HFF-Myc (cell line): ENCODE data around the gene CAPN12.

Experiments used
- DNase-seq: peaks from one replicate; pipeline ENCODE4 v3.0.0-alpha.2; 2011; ENCODE audit warnings: low read depth; ENCODE audit errors: extremely low read depth
- H3K4me3 ChIP-seq: replicated peaks from 2 replicates; pipeline ENCODE4 v1.5.1; 2011; ENCODE audit warnings: low read depth, mild to moderate bottlenecking, control low read depth, low read length
- TF ChIP-seq, protein P1 (sequence below): IDR thresholded peaks from 2 replicates; pipeline ENCODE4 v1.5.1; 2012; ENCODE audit warnings: mild to moderate bottlenecking, low read depth, low read length, control low read depth; ENCODE audit errors: missing control alignments

The CAPN12 gene

DNA sequence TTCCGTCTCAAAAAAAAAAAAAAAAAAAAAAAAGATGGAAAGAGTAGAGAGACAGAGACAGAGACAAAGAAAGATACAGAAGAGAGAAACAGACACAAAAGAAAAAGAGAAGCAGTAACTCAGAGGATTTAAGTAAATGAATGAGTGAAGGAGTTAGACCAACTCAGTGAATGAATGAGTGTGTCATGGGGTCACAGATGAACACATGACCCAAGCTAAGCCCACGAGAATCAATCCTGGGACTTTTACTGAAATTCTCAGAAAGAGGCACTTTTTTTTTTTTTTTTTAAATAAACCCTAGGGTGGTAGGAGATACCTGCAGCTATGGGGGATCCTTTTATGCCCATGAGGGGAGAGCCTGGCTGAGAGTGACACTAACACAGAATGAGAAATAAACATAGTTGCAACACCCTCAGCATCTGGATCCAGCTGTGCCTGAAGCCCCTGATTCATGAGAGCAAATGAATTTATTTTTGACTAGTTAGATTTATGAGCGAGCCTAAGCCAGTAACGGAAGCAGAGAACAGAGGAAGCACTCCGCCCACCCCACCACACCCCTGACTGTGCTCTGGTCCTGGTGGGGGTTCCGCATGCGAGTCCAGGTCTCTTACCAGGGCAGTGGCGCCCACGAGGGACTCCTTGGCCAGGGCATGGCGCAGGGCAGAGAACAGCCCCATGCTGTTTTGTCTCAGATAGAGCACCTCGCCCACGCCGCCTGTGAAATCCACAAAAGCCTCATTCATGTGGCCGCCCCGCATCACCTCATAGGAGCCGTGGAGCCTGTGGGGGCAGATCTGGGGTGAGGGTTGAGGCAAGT lies 4.6 kb downstream of the CAPN12 start:
- TF ChIP-seq, protein P1, sequence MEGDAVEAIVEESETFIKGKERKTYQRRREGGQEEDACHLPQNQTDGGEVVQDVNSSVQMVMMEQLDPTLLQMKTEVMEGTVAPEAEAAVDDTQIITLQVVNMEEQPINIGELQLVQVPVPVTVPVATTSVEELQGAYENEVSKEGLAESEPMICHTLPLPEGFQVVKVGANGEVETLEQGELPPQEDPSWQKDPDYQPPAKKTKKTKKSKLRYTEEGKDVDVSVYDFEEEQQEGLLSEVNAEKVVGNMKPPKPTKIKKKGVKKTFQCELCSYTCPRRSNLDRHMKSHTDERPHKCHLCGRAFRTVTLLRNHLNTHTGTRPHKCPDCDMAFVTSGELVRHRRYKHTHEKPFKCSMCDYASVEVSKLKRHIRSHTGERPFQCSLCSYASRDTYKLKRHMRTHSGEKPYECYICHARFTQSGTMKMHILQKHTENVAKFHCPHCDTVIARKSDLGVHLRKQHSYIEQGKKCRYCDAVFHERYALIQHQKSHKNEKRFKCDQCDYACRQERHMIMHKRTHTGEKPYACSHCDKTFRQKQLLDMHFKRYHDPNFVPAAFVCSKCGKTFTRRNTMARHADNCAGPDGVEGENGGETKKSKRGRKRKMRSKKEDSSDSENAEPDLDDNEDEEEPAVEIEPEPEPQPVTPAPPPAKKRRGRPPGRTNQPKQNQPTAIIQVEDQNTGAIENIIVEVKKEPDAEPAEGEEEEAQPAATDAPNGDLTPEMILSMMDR, result no peak
- no peak overlapping the region for H3K4me3 ChIP-seq
- no peak for DNase-seq

DNA sequence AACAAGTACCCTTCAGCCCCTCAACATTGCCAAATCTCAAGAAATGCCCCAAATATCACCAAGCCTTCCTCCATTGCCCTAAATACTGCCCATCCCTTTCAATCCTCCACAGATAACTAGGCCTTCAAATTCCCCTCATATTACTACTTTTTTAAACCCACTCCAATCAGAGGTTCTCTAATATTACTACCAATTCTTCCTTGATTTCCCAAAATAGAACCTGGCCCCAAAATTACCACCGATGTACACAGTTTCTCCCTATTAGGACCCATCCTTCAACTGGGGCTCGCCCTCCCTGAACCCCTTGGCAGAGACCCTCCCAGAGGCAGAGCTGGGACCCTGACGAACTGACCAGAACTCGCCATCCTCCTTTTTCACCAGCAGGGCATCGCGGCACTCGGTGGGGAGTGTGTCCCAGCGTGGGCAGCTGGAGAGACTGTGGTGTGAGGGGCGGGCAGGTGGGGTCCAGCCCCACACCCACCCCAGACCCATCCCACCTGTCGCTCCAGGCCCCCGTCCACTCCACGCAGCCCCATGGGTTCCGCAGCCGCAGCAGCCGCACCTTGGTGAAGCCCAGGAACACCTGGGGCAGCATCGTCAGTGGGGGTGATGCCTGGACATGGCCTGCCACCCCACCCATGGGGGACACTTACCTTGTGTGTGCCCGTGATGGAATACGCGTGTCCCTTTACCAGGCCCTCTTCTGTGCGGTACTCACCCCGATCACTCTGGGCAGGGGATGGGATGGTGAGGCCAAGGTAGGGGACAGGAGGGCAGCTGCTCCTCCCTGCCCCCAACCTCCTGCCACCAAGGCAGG lies 6.1 kb downstream of the CAPN12 start:
- H3K4me3 ChIP-seq, result no peak overlapping the region
- no peak for DNase-seq
- TF ChIP-seq, protein P1, result no peak

DNA sequence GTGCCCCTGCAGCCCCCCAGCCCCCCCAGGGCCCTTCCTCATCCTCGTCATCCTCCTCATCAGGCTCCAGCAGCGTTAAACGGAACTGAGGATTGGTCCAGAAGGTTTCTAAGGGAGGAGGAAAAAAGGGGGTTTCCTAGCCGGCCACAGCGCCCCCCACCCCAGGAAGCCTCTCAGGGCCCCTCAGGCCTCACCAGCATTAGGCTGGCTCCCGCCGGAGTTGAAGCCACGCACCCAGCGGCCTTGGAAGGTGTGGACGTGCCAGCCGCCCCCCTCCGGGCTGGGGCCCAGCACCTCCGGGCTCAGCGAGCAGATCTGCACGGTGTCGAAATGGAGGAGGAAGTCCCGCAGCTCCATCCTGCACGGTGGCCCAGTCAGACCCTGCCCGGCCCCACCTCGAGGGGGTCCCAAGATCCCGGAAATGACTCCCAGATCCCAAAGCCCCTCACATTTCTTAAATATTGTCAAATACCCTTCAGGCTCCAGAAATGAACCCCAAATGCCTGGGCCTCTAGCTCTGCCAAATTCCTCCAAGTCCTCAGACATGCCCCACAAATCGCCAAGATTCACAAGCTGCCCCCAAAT lies 6.9 kb downstream of the CAPN12 start:
- no peak for DNase-seq
- H3K4me3 ChIP-seq, result no peak overlapping the region
- TF ChIP-seq, protein P1, result no peak

DNA sequence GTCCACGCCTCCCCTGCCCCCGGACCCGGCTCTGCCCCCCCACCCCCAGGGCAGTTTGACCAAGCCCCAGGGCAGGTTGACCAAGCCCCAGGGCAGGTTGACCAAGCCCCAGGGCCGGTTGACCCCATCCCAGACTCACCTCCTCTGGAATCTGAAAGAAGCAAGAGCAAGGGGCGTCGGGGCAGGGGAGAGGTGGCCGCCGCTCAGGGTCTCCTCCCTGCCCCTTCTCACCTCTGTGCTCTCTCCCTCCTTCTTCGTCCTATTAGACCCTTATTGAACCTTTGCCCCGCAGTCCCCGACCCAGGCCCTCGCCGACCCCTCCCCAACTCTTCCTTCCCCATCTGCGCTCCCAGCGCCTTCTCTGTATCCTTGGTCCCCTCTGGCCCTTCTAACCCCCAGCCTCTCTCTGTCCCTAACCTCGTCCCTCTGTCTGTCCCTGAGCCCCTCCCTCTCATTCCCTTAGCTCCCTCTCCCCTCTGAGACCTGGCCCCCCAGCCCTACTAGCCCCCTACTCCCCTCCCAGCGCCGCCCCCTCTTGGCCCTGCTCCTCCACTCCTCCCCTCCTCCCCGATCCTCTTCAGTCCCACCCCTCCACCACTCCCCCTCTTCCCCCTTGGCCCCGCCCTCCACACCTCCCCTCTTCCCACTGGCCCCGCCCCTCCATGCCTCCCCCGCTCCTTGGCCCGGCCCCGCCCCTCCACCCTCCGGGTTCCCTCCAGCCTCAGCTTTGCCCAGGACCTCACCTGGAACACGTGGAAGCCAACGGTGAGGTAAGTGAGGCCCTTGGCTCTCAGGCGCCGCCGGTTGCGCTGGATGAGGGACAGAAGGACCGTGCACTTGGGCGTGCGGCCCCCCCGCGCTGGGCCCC lies 7.6 kb downstream of the CAPN12 start:
- no peak for DNase-seq
- TF ChIP-seq, protein P1, result no peak
- H3K4me3 ChIP-seq, result no peak overlapping the region

DNA sequence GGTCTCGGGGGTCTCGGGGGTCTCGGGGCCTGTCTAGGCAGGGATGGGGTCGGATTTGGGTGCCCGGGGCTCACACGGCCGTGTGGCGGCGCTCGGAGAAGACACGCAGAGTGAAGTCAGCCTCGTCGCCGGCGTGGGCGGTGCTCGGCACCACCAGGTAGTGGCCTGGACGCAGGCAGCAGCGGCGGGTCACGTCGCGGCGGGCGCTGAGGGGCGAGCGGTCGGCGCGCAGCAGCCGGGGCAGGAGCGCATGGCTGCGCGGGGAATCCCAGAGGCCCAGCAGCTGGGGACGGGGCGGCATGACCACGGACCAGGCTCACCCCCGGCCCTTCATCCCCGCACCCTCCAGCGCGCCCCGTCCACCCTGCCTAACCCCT lies 8.2 kb downstream of the CAPN12 start:
- TF ChIP-seq, protein P1, result no peak
- H3K4me3 ChIP-seq, result no peak overlapping the region; the same call in 1 of the 2 replicates
- DNase-seq, result no peak

DNA sequence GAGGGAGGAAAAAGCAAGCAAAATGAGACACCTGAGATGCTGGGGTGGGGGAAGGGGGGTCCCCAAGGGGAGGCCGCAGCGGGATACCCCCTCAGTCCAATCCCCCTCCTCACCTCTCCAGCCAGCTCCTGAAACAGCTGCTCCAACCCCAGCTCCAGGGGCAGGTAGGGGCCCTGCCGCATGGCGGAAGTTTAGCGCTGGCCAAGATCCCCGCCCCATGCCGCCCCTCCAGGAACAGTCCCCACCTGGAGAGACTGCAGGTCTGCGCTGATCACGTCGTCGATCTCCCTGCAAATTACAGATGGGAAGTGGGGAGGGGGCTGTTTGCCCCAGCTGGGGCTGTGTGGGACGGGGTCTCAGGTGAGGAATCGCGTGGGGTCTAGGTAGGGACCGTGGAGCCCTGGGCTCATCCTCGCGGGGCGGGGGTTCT lies 9.0 kb downstream of the CAPN12 start:
- TF ChIP-seq, protein P1, result no peak
- H3K4me3 ChIP-seq, result no peak overlapping the region
- DNase-seq, result no peak
